PFSK-1 (cell line): ENCODE data around the gene PLCH2.

Experiments
- FOXP2 ChIP-seq: optimal IDR thresholded peaks from 2 replicates; pipeline ENCODE3; 2011; ENCODE audit warnings: borderline replicate concordance, control low read depth, inconsistent platforms; ENCODE audit not compliant: insufficient read depth; ENCODE audit errors: extremely low read length, extremely low read depth
- POLR2AphosphoS5 ChIP-seq: IDR thresholded peaks from 2 replicates; pipeline ENCODE4 v1.6.1; 2012; ENCODE audit warnings: low read depth, mild to moderate bottlenecking, control low read depth, low read length, moderate library complexity
- REST ChIP-seq, 2 experiments: IDR thresholded peaks; 2 replicates each; pipeline versions ENCODE4 v1.6.1 to v1.8.0; 2011 to 2012; ENCODE audit warnings: low read depth in 2 of 2, low read length in 2 of 2, control low read depth in 1 of 2, inconsistent platforms in 1 of 2, mild to moderate bottlenecking in 1 of 2, moderate library complexity in 1 of 2; ENCODE audit not compliant: insufficient read depth in 1 of 2
- SIN3A ChIP-seq: IDR thresholded peaks from 2 replicates; pipeline ENCODE4 v1.6.1; 2012; ENCODE audit warnings: mild to moderate bottlenecking, low read length, moderate library complexity, borderline replicate concordance; ENCODE audit not compliant: insufficient read depth
- TAF1 ChIP-seq: IDR thresholded peaks from 2 replicates; pipeline ENCODE4 v1.6.1; 2012; ENCODE audit warnings: low read length, control low read depth, borderline replicate concordance; ENCODE audit not compliant: insufficient read depth

The PLCH2 gene

GRCh38 chr1:2501820-2502119, 25.7 kb downstream of the PLCH2 start:
- TF ChIP-seq FOXP2 (no peak), REST (IDR thresholded peaks at IDR 0.05; ENCODE audit: insufficient read depth in 1 of 2, low read depth in 2 of 2, low read length in 2 of 2) (no peak), SIN3A (no peak)

- no peak for TF ChIP-seq POLR2AphosphoS5
- no peak for TF ChIP-seq SIN3A
- TF ChIP-seq REST (IDR thresholded peaks at IDR 0.05; ENCODE audit: insufficient read depth in 1 of 2, low read depth in 2 of 2, low read length in 2 of 2), result no peak
Observed at GRCh38 chr1:2502210-2502609, 26.1 kb downstream of the PLCH2 start.

GRCh38 chr1:2502661-2503553, 26.8 kb downstream of the PLCH2 start:
- TF ChIP-seq POLR2AphosphoS5 (no peak), FOXP2 (no peak), REST (IDR thresholded peaks at IDR 0.05; ENCODE audit: insufficient read depth in 1 of 2, low read depth in 2 of 2, low read length in 2 of 2) (no peak), TAF1 (no peak), SIN3A (no peak)

GRCh38 chr1:2503554-2504224, 27.6 kb downstream of the PLCH2 start:
- TF ChIP-seq FOXP2 (no peak), SIN3A (no peak), POLR2AphosphoS5 (no peak), TAF1 (no peak), REST (IDR thresholded peaks at IDR 0.05; ENCODE audit: insufficient read depth in 1 of 2, low read depth in 2 of 2, low read length in 2 of 2) (no peak)
